ENCODE data around the gene FAM117A.
"Not testable (repeated sequence)": the region's sequence is repeated elsewhere in the genome, so short reads cannot be mapped to it uniquely, and the experiment has no call there.

FAM117A gene

DNA sequence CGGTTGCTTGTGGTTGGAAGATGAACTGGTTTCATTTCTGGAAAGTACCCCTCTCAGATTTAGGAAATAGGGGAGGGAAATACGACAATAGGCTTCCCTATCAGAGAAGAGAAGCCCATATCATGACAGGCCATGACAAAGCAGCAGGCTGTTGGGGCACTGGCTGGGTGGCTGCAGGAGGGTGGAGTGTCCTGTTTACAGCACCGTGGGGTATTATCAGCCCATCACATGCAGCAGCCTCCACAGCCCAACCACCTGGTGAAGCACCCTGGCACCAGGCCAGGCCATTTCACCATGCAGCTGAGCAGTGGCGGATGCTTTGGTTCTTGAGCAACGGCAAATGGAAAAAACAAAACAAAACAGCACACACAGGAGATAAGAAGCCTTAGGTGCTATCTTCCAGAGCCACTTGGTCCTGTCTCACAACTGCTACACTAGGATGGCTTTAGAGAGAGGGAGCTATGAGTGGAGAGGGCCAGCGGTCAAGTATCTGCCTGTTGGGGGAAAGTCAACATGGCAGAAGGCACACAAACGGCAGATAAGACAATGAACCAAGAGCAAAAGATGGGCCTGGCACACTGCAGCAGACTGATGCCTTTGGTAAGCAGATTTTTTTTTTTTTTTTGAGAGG is 24.2 kb downstream of the FAM117A start:
- DNase-seq (ENCODE audit: low spot score), result no peak

DNA sequence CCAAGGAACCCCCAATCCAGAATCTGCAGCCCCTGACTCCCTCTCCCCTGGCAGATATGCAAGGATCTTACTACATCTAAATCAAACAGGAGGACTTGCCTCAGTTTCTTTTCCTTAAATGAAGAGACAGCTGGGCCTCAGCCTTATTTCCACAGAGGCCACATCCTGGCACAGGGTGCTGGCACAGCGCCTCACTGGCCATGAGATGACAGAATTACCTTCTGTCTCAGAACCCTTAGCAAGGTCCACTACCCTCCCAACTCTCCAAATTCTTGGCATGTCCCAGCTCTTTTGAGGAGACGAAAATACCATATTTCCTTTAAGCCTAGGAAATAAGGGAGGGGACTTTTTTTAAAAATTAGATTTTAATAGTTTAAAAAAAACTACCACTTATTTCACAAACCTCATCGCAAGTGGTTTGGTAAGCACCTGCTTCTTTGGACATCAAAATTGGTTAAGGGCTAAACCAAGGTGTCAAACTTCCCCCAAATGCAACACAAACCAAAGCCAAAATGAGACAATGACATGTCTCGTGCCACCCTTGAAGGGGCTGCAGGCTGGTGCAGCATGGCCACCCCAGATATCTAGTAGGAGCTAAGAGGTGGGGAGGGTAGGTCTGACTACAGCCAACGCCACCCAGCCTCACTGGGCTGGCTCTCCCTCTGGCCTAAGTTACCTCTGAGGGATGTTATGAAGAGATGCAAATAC is 25.3 kb downstream of the FAM117A start:
- DNase-seq (ENCODE audit: low spot score), result no peak

DNA sequence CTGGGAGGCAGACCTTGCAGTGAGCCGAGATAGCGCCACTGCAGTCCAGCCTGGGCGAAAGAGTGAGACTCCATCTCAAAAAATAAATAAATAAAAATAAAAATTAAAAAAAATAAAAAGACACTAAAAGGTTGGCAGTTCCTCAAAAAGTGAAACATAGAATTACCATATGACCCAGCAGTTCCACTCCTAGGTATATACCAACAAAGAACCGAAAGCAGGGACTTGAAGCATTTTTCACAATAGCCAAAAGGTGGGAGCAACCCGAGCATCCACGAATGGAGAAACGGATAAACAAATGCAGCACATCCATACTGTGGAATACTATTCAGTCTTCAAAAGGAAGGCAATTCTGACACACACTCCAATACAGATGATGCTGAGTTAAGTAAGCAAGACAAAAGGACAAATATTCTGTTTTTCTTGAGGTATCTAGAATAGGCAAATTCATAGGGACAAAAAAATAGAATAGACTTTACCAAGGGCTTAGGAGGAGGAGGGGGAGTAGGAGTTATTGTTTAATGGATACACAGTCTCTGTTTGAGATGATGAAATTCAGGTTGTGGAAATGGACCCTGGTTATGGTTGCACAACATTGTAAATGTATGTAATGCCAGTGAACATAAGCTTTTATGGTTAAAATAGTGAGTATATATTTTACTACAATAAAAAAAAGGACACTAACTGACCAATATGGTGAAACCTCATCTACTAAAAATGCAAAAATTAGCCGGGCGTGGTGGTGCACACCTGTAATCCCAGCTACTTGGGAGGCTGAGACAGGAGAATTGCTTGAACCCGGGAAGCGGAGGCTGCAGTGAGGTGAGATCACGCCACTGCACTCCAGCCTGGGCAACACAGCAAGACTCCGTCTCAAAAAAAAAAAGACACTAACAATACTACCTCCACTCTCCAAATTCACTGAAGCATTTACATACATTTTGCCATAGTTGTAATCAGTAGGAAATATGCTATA is 29.1 kb downstream of the FAM117A start:
- DNase-seq (ENCODE audit: low spot score), result no peak

DNA sequence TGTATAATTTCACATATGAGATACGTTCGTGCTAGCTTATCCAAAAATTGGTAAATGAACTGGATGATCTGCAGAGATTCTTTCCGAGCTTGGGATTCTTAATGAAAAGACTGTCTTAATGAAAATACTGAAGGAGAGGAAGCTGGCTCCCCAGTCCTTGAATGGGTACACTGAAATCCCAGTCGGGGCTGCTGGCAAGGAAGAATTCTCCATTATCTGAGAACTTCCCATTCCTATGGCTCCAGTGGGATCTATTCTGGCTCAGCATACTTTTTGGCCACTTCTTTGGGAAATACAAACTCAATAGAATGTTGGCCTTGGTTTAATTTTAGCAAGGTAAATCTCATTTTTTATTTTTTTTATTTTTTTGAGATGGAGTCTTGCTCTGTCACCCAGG is 32.5 kb downstream of the FAM117A start:
- DNase-seq (ENCODE audit: low spot score), result no peak

GRCh38 chr17:49730785-49731434 is 33.0 kb downstream of the FAM117A start:
- DNase-seq (ENCODE audit: low spot score), result no peak

GRCh38 chr17:49730078-49730784 is 33.7 kb downstream of the FAM117A start:
- DNase-seq (ENCODE audit: low spot score), result no peak

GRCh38 chr17:49729069-49729468 is 34.9 kb downstream of the FAM117A start:
- DNase-seq (ENCODE audit: low spot score), result no peak

GRCh38 chr17:49728425-49728824 is 35.5 kb downstream of the FAM117A start:
- DNase-seq (ENCODE audit: low spot score), result no peak

- no peak for DNase-seq (ENCODE audit: low spot score)
These were observed 36.6 kb downstream of the FAM117A start for GRCh38 chr17:49727380-49727779.

DNA sequence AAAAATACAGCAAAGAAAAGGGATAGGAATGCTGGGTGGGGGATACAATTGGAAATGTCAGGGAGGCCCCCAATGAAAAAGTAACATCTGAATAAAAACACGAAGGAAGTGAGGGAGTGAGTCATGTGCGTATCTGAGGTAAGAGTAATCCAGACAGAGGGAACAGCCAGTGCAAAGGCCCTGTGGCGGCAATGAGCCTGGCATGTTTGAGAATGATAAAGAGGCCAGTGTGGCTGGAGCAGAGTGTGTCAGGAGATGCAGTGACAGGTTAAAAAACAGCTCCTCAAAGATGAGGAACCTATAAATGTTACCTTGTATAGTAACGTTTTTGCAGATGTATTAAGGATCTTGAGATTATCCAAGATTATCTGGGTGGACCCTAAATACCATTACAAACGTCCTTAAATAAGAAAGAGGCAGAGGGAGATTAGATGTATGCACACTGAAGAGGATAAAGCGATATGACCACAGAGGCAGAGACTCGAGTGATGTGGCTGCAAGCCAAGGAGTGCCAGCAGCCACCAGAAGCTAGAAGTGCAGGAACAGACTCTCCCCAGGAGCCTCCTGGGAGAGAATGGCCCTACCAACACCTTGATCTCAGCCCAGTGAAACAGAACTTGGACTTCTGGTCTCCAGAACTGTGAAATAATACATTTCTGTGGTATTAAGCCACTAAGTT is 38.3 kb downstream of the FAM117A start:
- no peak for DNase-seq (ENCODE audit: low spot score)

DNA sequence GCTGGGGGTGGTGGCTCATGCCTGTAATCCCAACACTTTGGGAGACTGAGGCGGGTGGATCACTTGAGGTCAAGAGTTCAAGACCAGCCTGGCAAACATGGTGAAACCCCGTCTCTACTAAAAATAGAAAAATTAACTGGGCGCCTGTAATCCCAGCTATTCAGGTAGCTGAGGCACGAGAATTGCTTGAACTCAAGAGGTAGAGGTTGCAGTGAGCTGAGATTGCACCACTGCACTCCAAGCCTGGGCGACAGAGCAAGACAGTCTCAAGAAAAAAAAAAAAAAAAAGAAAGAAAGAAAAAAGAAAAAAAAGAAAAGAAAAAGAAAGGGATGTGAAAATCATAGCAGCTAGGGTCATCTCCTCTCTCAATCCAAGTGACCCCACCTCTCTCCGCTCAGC is 39.4 kb downstream of the FAM117A start:
- not testable (repeated sequence) for DNase-seq (ENCODE audit: low spot score)

GRCh38 chr17:49723423-49723822 is 40.5 kb downstream of the FAM117A start:
- DNase-seq (ENCODE audit: low spot score), result no peak

GRCh38 chr17:49722066-49722465 is 41.9 kb downstream of the FAM117A start:
- DNase-seq (ENCODE audit: low spot score), result no peak

GRCh38 chr17:49717371-49717861 is 46.5 kb downstream of the FAM117A start:
- no peak for DNase-seq (ENCODE audit: low spot score)

DNA sequence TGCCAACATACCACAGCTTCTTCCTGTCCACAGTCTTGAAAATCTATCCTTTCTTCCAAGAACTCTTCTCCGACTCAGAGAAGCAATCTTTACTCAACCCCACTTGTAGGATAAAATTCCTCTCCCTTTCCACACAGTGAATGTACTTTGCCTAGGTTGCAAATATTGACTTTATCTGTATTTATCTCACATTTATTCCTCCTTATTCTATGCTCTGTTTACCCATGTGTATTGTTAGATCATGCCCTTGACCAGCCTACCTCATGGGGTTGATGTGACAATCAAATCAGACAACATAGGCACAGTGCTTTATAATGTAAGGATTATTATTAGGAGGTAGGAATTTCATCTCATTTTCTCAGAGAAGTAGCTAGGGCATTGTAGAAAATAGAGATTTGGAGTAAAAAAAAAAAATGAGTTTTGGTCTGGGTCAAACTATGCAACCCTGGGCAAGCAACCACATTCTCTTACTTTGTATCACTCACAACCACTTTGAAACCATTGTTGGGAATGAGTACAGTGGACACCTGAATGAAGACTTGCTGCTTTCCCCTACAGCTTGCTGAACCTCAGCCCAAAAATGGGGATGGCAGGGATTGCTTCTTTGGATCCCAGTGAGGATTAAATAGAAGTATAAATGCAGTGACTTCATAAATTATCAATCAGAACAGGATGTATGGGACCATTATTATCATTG is 47.1 kb downstream of the FAM117A start:
- DNase-seq (ENCODE audit: low spot score), result no peak

GRCh38 chr17:49715717-49716279 is 48.1 kb downstream of the FAM117A start:
- no peak for DNase-seq (ENCODE audit: low spot score)

DNA sequence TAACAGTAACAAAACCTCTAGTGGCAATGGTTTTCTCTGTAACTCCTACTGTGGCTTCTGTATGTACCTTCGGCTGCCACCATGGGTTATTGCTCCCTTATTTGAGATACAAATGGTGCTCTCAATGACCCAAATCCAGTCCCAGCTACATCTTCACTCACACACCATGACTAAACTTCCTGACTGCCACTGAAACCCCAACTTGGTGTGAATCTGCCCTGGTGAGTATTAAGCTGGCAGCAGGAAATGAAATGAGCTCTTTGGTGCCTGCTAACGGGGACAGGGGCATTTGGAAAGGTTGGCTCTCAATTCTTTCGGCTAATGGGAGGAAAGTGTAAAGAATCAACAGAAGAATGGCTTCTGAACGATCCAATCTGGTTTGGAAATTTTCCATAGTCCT is 48.7 kb downstream of the FAM117A start:
- DNase-seq (ENCODE audit: low spot score), result no peak

DNA sequence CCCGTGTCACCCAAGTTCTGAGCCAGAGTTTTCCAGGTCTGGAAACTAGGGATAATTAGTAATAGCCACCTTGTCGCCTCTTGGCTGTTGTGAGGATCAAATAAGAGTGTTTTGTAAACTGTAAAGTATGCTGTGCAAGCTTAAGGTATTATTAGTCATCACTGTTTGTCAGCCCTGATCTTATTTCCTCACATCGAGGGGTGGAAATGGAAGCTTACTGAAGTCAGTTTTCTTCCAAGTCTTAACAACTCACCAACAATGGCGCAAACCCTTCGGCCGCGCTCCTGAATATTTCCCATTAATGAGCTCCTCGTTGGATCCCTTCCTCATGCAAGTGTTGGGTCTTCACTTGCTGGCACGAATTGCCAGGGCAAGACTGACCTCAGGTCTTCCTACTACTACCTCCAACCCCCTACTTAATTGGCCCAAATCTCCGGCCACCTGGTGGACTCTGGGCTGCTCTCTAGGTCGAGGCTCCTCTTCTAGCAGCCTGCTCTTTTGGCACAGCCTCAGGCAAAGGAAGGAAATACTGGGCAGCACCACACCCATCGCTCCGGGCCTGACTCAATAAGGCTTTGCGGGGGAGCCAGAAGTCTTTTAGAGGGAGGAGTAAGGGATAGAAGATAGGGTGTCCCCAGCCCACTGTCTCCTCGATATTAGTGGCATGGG is 55.3 kb downstream of the FAM117A start:
- DNase-seq (ENCODE audit: low spot score), result no peak
